HK-2 (cell line): ENCODE results near the gene APPL2.
"Not testable (repeated sequence)": the region's sequence is repeated elsewhere in the genome, so short reads cannot be mapped to it uniquely, and the experiment has no call there.

Experiments used
- DNase-seq: peaks from one replicate; pipeline ENCODE4 v3.0.0-alpha.2; 2018; ENCODE audit not compliant: unreplicated experiment

APPL2 gene

GRCh38 chr12:105196090-105196489, 39.9 kb downstream of the APPL2 start:
- DNase-seq: no peak

GRCh38 chr12:105194947-105195346, 41.0 kb downstream of the APPL2 start:
- no peak for DNase-seq

GRCh38 chr12:105192624-105193225, 43.2 kb downstream of the APPL2 start:
- no peak for DNase-seq

- no peak for DNase-seq
Observed at GRCh38 chr12:105190530-105190929, 45.4 kb downstream of the APPL2 start.

GRCh38 chr12:105189293-105189692, 46.7 kb downstream of the APPL2 start:
- DNase-seq: no peak

GRCh38 chr12:105183976-105184375, 52.0 kb downstream of the APPL2 start:
- DNase-seq: not testable (repeated sequence)

GRCh38 chr12:105183406-105183805, 52.6 kb downstream of the APPL2 start:
- DNase-seq: not testable (repeated sequence)

- not testable (repeated sequence) for DNase-seq
Observed at GRCh38 chr12:105179114-105179513, 56.9 kb downstream of the APPL2 start.

GRCh38 chr12:105177208-105177607, 58.8 kb downstream of the APPL2 start:
- no peak for DNase-seq

GRCh38 chr12:105175397-105175990, 60.5 kb downstream of the APPL2 start:
- DNase-seq: no peak

GRCh38 chr12:105171691-105172436, 64.1 kb downstream of the APPL2 start:
- no peak for DNase-seq

- no peak for DNase-seq
Observed at GRCh38 chr12:105170139-105170538, 65.8 kb downstream of the APPL2 start.

GRCh38 chr12:105168006-105168405, 68.0 kb downstream of the APPL2 start:
- no peak for DNase-seq

GRCh38 chr12:105167346-105167745, 68.6 kb downstream of the APPL2 start:
- DNase-seq: no peak

GRCh38 chr12:105166736-105167135, 69.2 kb downstream of the APPL2 start:
- DNase-seq: no peak

GRCh38 chr12:105164068-105164467, 71.9 kb downstream of the APPL2 start:
- no peak for DNase-seq

- DNase-seq: no peak
Observed at GRCh38 chr12:105162174-105162573, 73.8 kb downstream of the APPL2 start.

GRCh38 chr12:105158876-105159275, 77.1 kb downstream of the APPL2 start:
- DNase-seq: no peak

- DNase-seq: no peak
Observed at GRCh38 chr12:105157606-105158005, 78.4 kb downstream of the APPL2 start.

GRCh38 chr12:105156260-105156659, 79.7 kb downstream of the APPL2 start:
- DNase-seq: no peak

GRCh38 chr12:105142259-105142658, 93.7 kb downstream of the APPL2 start:
- DNase-seq: no peak

GRCh38 chr12:105141320-105141922, 94.6 kb downstream of the APPL2 start:
- DNase-seq: no peak

GRCh38 chr12:105138248-105138647, 97.7 kb downstream of the APPL2 start:
- DNase-seq: no peak
